Stimulated activated CD4-positive, alpha-beta T cell treated with anti-CD3 and anti-CD28 coated beads, Interleukin-2, amount 100 ng/mL, for 48 hours (primary cell): ENCODE data around the gene HOXB5.

ENCODE experiments used
- DNase-seq, 2 donors: peaks; one replicate each; pipeline ENCODE4 v3.0.0-alpha.2; 2020

Gene HOXB5

DNA sequence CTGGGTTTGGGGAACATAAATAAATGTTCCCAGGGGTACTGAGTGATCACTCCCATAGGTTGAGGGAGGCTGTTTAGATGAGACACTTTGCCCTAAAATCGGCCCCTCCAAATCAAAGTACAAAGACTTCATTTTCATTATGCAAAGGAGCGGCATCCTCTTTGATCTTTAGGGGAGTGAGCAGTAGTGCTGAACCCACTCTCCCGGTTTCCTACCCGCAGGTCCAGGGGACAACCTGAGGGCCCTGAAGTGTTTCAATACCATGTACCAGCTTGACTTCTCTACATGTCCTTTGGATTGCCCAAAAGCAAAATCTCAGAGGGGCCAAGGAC, 7.6 kb upstream of the HOXB5 start:
- no peak for DNase-seq

DNA sequence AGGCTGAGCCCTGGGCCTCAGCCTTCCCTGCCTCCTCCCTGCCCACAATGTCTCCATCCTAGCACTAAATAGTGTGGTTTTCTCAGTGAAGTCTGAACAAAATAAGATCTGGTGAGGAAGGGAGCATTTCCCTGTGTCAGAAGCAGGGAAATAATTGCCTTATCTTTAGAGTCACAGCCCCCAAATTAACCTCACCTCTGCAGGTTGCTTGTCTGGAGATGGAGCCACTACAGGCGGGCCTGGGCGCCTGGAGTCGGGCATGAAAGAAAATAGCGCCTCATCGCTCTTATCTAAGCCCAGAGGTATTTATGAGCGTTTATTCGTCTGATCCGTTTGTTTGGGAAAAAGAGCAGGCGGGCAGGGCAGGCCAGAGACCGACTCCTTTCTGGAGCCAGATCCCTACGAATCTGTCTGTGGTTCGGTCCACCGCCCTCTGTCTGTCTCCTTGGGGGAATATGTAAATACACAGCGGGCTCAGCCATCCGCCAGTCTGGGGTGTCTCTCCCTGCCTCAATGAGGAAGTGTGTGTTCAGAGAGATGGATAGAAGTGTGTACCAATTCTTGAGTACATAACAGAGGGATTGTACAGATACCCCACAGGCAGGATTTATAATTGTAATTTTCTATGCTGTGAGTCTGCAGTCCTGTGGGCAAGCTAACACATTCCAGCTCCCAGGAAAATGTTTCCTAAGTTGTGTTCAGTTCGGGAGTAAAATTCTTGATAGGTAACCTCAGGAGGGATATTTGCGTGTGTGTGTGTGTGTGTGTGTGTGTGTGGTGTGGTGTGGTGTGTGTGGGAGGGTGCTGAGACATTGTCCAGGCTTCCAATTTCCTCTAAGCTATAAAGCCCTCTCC, 6.9 kb upstream of the HOXB5 start:
- no peak for DNase-seq

DNA sequence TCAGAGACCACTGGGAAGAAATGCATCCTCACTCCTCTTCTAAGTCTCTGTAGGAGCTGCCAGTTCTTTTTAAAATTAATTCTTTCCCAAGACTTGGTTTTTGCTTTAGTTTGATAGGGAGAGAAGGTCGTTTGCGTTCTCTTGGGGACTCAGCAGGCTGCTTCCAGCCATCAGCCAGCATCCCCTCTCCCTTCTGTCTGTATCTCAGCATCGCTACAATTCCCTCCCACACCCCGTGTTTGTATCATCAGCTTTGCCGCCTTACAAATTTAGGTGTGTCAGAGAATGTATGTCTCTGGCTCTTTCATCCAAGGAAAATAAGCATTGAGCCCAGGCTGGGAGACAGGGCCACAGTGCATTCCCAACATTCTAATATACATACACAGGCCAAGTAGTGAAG, 5.8 kb upstream of the HOXB5 start:
- DNase-seq, result no peak

DNA sequence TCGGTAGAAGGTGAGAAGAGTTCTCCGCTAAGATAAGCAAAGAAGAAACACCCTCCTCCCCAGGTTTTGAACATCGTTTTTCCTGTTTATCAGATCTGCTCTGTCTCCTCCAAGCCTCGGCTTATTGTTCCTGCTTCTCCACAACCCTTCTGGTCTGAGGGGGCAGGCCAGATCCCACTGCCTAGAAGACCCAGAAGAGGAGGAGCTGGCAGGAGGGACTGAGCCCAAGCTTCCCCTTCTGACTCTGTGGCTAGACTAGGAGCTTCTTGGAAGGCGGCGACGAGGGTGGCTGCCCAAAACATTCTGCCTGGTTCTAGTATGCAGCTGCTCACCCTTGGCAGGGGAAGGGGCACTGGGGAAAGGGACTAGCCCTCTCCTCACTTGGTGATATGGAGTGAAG, 5.2 kb upstream of the HOXB5 start:
- no peak for DNase-seq

DNA sequence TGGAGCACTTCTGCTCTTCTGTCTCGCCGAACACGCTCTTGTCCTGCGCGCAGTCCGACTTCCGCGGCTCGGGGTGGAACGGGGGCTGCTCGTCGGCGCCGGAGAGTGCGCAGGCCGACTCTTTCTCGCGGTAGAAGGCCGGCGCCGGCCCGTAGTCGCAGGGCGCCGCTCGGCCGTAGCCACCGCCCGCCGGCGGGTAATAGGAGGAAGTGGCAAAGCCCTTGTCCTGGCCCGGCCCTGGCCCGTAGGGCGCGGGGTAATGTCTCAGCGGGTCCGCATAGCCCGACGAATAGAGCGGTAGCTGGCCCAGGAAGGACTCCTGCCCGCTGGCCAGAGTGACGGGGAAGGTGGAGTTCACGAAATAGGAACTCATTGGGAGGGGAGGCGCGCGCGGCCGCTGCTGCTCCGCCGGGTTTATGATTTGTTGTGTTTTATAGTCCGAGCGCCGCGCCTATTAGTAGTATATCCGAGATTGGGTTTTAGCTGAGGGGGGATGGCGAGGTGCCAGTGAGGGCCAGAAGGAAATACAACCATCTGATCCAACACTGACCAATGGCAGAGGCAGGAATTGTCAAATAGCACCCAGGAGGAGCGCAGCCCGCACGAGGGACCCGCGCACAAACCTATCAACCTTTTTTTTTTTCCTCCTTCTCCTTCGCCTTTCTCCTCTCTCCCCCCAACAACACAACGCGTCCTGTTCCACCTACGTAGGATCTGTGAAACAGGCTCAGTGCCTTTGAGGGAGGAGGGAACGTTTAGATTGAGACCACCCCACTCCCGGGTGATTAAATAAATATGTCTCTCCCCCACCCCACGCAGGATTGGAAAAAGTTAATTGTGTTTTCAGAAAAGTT, 4.4 kb upstream of the HOXB5 start:
- no peak for DNase-seq

DNA sequence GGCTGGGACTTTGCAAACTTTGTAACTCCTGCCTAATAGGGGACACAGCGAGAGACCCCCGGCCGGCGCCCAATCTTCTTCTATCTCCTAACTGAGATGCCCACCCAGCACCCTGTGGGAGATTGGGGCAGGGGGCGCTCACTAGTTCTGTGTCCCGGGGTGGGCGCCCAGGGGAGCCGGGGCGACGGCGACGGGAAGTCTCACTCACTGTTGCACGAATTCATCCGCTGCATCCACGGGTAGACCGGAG, 3.9 kb upstream of the HOXB5 start:
- DNase-seq, result no peak

DNA sequence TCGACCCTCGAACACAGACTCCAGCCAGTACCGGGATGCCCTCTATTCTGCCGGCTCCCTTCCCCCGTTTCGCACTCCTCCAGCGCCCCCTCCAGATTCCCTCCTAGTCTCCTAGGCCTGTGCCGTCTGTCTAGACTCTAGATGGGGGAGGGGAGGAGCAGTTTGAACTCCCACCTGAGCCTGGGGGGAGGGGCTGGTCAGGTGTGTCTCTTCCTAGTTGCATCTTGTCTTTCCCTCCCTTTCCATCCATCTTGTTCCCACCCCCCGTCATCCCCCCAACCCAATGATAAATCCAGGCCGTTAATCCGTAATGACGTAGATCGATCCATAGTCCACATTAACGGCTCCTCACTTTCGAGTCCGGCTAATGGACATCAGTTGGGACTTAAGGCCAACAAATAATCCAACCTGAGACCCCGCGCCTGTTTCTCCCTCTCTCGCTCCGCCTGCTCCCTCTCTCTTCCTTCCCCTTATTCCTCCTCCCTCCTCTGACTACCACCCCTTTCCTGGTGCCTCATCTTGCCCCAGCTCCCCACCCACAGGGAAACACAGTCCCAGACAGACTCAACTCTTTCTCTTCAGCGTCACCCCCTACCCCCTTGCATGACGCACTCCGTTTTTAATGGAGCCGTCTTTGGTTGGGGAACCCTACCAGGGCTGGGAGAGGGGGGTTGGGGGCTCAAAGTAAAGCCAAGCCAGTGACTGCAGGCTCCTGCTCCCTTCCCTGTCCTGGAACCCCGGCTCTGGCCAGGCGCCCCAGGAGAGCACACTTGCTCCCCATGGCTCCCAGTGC, 3.4 kb upstream of the HOXB5 start:
- DNase-seq, result no peak

DNA sequence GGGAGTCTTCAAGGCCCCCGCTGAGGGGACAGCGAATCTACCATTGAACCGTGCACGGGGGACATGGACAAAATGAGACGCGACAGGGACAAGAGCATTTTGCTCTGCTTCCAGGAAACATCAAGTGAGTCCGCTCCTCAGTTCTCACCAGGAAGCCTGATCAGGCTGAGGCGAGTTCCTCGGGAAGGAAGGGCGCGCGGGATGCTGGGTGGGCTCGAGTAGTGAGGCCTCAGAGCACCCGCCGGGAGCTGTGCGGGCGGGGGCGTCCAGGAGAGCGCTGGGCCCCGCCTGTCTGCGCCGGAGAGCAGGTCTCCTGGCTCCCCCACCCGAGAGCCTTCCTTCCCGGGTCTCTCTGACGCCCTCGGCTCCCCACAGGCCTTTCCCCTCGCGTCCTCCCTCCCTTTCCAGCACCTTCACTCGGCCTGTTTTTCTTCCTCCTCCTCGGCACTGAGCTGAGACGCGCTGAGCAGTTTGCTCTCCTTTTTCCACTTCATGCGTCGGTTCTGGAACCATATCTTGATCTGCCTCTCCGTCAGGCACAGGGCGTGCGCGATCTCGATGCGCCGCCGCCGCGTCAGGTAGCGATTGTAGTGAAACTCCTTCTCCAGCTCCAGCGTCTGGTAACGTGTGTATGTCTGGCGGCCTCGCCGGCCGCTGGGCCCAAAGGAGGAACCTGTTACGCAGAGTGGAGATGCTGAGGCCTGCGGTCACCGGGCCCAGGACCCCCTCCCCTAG, 2.6 kb upstream of the HOXB5 start:
- no peak for DNase-seq

DNA sequence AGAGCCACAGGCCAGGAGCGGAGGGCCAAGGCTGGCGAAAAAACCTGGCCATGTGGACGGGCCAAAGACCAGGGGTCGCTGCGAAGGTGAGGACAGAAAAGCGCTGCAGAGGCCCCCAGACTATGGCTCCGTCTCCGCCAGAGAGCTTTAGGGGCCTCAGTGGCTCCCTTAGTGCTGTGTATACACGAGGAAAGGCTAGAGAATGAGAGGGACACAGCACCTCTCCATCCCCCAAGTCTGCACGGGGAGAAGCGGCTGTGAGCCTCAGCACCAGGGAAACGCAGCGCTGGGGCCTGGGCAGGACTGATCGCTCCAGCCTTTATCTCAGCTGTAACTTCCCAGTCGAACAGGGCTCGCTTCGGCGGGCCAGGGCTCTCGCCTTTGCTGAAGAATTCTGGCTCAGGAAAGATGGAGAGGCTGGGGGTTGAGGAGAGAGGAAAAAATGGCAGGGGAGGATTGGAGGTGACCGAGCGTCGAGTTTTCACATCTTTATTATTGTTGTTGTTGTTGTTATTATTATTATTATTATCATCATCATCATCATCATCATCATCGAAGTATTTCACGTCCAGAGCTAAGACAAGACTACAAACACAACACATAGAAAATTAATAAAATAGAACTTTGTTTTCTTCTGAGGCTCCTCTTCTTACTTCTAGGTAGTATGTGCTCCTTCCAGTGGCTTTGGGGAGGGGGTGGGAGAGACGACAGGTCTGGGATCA, 1.9 kb upstream of the HOXB5 start:
- no peak for DNase-seq

DNA sequence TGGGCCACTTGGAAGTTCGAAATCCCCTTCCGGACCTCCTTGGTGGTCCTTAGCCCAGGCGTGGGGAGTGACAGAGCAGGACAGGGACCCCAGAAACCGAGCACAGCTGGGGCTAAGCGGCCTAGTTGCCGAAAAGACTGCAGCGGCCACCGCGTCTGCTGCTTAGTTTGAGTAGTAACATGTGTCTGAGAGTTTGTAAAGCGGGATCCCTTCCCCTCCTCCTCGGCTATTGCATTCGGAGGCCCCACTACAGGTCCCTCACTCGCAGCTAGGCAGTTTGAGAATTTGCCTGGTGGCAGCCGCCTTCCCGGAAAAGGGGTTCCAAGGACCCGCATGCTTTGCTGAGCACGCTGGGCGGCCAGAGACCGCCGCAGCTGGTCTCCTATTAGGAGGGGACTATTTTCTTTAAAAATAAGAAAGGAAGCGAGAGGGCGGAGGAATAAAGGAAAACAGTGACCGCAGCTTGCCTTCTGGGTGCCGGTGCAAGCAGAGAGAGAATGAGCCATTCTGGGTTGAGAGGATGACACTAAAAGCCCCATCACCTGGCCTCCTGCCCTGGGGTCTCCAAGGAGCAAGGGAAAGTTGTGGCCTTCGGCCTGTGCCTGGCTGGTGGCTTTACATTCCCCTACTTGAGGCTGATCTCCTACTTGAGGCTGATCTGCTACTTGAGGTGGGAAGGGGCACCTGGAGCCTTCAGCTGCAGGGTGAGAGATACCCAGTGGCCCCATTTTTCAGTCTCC, 1.1 kb upstream of the HOXB5 start:
- no peak for DNase-seq

DNA sequence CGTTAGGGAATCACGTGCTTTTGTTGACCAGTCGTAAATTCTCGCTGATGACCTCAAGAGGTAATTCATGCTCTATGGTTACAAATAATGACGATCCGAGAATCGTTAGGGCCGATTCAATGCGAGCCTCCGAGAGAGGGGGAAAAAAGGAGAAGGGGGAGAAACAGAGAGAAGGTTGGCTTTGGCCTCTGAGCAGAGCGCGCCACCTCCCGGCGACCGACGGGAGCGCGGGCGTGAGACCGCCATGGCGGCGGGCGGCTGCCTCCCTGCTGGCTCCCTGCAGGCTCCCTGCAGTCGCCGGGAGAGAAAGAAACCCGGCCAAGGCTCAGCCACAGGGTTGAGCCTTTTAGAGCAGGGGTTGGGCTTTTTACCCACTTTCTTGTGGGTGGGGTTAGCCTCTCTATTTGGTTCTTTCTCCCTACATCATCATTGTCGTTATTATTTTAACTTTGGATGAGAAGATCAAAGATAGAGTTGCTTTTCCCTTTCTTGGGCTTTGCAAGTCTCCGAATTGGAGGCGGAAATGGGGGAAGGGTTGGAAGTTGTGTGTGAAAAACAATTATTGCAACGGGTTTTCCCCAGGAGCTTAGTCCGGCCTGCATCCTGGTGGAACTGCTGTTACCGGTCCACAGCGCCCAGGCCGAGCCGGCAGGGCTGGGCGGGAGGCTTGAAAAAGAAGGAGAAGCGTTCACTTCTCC, 410 bp upstream of the HOXB5 start:
- peak; percentile 86 to 89 for DNase-seq

DNA sequence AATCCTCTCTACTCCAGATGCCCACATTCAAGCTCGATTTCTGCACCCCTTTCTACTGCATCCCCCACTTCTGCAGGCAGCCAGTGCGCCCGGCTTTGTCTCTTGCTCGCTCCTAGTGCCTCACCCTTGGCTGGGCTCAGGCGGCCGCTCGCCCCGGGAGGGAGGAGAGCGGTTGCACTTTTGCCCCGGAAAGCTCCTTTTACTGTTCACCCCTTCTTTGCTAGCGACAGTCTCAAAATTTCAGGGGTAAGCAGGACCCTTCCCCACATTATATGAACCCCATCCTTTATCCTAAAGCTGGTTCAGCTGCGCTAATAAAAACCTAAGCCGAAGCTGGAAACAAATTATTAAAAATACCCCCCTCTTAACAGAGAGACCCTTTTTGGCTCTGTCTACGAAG, 1.0 kb downstream of the HOXB5 start:
- DNase-seq, result no peak

DNA sequence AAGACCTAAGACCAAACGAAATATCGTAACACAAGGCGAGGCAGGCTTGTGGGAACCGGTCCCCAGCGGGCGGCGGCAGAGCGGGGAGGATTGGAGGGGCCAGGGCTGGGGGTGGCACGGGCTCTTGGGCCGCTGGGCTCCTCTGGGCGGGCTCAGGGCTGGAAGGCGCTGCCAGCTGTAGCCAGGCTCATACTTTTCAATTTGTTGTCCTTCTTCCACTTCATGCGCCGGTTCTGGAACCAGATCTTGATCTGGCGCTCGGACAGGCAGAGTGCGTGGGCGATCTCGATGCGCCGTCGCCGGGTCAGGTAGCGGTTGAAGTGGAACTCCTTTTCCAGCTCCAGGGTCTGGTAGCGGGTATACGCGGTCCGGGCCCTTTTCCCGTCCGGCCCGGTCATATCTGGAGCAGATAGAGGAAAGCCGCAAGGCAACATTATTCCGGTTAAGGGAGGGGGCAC, 1.5 kb downstream of the HOXB5 start:
- DNase-seq, result no peak

DNA sequence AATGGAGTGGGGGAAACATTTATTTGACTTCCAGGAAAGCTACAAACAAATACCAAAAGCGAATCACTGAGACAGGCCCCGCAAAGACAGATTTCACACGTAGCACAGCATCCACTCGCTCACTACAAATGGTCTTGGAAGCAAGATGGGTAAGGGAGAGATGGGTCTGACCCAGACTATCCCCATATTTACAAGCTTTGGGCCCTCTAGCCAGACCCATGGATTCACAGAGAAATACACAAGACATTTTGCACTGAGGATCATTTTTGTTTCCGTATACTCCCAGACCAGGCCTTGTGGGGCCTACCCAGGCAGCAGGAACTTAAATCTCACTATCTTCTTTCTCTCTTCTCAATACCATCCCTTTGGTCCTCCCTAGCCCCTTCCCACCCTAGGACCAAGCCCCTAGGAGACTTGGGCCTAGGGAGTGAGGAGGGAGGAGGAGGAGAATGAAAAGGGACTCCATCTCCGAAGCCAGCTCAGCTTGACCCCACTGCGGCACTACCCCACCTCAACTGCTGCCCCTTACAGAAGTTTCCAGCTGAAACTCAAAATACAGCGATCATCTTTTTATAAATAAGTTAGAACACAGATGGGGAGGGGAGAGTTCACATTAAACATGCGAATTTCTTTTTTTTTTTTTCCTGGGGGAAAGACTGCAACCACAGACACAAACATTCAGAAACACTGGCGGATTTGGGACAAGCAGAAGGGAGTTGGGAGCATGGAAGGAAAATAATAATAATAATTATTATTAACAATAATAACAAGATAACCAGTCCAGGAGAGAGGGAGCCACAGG, 2.1 kb downstream of the HOXB5 start:
- no peak for DNase-seq

DNA sequence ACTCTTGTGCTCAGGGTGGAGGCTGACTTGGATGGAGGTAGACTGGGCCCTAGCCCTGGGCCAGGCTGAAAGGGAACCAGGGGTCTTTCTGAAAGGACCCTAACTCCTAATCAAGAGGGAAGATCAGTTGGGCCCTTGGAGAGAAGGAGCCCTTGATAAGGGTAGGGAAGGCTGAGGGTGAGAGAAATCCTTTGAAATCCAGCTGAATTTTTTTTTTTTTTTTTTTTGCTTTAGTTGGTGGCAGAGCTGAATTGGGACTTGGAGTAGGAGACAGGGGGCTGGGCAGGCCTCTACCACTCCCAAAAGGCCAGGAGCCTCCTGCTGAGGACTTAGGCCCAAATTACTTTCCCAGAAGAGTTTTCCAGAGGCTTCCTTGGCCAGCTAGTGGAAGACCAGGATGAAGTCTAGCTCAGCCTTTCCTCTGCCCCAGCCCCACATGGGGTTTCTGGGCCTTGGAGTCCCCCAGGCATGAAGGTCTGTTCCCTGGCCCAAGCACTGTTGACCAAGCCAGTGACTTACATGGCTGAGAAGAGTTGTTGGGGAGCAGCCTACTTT, 2.9 kb downstream of the HOXB5 start:
- DNase-seq, result no peak

DNA sequence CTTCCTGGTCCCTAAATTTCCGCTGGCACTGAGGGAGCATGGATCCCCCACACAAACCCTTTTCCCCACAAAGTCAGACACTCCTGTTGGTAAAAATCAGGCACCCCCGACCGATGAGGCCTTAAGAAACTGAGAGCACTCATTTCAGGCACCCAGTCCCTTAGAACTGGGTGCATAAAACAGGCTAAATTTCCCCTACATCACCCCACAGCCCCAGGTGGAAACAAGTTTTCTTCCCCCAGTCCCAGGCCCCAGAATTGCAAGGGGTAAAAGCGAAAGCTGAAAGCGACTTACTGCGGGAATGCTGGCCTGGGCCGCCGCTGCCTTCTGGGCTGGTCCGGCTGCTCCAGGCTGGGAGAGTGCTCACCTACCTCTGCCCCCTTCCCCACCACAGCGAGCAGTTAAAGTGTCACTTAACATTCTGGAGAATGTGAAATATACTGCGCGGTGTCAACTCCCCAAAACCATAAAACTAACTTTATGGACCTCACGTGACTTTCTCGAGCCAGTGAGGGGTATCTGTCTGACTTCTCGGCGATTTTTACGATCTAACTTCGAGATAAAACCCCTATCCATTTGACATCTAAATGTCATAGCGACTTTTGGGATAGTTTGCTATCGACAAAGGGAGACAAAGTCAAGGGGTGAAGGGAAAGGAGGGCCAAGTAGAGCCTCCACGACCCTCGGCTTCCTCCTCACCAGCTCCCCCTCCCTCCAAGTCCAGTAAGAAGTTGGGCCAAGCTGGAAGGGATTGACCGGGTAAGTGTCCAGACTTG, 3.6 kb downstream of the HOXB5 start, which contains the start of gene HOXB3:
Gene HOXB3 (minus strand): TSS at position 411 of the 776 bp plus-strand sequence. CDS start 37,767 bp downstream, outside the sequence.
- DNase-seq, result no peak

DNA sequence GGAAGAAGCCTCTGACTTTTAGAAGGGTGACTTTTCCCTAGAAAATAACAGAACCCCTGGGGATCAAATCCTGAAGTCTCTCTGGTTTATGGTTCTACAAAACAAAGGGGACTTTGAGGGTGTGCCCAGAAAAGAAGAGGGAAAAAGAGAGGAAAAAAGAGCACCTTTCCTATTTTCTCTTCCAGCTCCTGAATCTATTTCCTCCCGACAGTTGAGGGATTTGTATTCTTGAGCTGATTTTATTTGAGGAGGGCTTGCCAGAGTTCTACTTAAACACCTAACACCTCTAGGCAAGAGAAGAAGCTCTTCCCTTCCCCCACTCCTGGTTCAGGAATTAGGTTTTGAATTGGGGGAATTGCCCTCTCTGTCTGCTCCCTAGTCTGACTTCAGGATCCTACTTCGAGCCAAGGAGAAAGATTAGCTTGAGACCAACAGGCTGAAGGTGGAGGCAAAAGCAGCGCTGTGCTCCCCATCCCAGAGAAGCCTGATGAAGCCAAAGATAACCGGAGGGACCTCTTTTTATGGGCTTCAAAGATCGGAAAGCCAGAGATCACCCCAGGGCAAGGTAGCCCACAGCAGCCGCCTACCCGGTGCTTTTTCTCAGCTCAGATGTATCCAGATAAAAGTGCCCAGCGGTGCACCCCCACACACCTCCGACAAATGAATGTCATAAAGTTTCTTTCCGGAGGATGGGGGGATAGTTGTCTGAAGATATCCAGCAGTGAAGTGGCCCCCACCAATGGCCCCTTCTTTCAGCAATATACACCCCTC, 4.3 kb downstream of the HOXB5 start:
- DNase-seq, result no peak

DNA sequence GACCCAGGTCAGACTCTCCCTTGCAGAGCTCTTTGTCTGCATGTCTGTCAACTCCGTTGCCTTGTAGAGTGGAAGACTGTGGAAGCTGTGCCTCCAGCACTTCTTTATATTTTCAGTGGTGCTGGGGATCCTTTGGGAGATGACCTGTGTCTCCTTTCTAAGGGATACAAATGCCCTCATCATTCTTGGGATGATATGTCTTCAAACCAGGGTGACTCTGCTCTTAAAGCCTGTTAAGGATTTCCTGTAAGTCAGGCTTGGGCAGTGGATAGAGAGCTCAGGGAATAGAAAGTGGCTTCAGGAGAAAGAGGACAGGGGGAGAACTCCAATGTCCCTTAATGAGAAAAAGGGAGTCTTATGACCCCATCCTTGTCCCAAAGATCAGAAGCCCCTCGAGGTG, 5.1 kb downstream of the HOXB5 start:
- no peak for DNase-seq
